ENCODE results near the gene PPP1CA.
A peak's percentile ranks its signal among the peaks of the same experiment; 100 is the strongest.

PPP1CA gene

DNA sequence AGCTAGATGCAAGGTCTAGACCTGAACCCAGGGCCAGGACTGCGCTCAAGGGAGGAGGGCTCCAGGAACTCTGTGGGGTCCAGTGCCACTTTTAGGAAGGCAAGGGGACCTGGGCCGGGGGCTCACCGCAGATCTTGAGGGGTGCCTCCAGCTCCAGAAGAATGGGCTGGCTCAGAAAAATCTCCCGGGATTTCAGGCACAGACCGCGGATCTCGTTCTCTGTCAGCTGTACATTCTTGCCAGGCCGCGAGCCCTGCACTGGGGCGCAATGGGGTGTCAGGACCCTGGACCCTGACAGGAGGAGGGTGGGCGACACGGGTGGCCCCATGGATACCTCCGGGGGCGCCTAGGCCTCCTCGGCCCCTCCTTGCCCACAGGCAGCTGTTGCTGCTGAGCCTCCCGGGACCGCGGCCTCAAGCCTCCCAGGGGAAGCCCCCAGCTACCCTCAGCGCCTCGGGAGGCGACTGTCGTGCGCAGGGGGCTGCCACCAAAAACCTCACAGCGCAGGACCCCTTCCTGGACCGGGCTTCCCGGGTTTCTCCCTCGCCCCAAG is 640 bp downstream of the PPP1CA start:
- no peak for DNase-seq

DNA sequence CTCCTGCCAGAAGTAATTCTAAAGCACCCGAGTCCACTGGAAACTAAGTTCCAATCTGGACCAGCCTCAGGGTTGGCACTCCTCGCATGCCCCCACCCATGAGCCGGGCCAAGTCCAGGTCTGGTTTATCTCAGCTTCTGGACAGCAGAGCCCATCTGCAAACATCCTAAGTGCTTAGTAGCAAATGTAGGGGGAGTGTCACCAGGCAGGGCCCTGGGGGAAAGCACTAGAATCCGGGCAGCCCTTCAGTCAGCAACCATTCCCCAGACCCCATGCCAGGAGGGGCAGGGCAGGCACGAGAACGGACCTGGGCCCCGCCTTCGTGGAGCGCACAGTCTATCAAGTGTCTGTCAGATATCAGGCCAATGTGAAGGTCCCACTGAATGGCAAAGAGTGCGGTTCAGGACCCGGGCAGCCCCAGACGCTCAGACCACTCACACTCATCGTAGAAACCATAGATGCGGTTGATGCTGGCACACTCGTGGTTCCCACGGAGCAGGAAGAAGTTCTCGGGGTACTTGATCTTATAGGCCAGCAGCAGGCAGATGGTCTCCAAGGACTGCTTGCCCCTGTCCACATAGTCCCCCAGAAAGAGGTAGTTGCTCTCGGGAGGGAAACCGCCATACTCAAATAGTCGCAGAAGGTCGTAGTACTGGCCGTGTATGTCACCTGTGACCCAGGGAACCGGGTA is 1.3 kb downstream of the PPP1CA start:
- DNase-seq: no peak

DNA sequence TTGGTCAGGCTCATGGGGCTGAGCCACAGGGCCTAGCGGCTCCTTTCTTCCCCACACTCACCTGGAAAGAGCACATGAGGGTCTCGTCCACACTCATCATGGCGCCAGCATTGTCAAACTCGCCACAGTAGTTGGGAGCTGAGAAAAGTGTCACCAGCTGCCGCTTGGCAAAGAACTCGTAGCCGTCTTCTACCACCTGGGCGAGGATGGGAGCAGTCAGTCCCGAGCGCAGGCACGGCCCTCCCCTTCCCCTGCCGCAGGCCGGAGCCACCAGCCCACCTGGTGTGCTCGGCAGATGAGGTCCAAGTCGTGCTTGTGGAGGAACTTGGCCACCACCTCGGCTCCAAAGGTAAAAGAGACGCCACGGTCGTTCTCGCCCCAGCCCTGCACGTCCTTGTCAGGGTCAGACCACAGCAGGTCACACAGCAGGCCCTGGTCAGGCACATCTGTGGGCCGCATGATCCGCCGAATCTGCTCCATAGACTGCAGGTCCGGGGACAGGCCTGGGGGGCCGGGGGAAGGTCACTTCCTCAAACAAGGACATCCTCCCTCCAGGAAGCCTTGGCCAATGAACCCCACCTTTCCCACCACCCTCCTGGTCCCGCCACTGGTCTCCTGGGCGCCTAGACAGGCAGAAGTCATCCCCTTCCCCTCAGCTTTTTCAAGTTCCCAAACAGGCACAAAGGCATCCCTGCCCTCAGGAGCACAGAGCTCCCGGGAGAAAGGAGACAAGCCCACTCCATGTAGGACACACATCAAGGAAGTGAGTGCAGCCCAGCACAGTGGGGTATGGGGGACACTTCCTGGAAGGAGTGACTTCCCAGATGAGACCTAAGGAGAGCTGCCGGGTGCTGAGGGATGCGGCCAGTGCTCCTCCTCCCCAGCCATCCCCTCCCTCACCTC is 2.7 kb downstream of the PPP1CA start:
- no peak for DNase-seq

DNA sequence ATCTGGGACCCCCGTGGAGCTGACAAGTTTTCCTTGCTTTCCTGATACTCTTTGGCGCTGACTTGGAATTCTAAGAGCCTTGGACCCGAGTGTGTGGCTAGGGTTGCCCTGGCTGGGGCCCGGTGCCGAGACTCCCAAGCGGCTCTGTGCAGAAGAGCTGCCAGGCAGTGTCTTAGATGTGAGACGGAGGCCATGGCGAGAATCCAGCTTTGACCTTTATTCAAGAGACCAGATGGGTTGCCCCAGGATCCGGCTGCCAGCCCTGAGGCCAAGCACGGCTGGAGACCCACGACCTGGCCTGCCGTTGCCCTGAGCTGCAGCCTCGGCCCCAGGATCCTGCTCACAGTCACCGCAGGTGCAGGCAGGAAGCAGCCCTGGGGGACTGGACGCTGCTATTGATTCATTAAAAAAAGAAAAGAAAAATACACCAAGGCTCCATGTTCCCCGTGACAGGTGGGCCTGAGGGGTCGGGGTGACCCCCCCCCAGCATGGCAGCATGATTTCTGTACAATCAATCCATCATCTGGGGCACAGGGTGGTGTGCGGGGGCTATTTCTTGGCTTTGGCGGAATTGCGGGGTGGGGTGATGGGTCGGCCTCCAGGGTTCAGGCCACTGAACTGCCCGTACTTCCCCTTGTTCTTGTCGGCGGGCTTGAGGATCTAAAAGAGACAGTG is 3.5 kb downstream of the PPP1CA start:
- no peak for DNase-seq

- no peak for DNase-seq
These were observed 4.1 kb downstream of the PPP1CA start for GRCh38 chr11:67397536-67397935.

- no peak for DNase-seq
These were observed 4.9 kb downstream of the PPP1CA start for GRCh38 chr11:67396587-67397389.

- DNase-seq: no peak
These were observed 5.4 kb downstream of the PPP1CA start for GRCh38 chr11:67396259-67396581.

- no peak for DNase-seq
These were observed 6.0 kb downstream of the PPP1CA start for GRCh38 chr11:67395555-67396258.

- no peak for DNase-seq
These were observed 7.7 kb downstream of the PPP1CA start for GRCh38 chr11:67393990-67394389.

DNA sequence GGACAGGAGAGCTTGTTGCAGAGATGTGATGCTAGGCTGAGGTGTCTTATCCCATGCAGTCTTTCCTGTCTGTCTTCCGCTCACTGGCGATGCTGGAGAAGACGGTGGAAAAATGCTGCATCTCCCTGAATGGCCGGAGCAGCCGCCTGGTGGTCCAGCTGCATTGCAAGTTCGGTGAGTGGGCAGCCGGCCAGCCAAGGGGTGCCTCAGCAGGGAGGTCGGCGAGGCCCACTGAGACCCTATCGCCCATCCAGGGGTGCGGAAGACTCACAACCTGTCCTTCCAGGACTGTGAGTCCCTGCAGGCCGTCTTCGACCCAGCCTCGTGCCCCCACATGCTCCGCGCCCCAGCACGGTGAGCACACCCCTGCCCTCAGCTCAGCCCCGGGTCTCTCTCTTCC is 8.2 kb downstream of the PPP1CA start:
- no peak for DNase-seq

DNA sequence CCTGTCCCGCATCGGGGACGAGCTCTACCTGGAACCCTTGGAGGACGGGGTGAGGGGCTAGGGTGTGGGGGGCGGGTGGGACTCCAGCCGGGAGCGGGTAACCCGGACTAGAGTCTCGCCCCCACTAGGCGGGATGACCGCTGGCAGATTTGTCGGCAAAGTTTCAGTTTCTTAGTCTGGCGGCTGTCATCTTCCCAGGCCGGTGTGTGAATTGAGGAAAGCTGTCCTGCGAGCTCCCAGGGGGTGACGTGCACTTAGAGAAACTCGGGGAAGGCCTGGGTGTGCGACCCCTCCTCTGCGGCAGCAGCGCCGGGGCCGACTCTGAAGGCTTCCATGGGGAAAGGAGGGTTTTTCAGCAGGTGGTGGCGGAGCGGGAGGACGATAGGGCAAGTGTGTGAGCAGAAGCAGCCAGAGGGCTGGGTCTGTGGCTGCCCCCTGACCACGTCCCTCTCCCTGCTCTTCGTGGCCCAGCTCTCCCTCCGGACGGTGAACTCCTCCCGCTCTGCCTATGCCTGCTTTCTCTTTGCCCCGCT is 9.4 kb downstream of the PPP1CA start:
- no peak for DNase-seq

DNA sequence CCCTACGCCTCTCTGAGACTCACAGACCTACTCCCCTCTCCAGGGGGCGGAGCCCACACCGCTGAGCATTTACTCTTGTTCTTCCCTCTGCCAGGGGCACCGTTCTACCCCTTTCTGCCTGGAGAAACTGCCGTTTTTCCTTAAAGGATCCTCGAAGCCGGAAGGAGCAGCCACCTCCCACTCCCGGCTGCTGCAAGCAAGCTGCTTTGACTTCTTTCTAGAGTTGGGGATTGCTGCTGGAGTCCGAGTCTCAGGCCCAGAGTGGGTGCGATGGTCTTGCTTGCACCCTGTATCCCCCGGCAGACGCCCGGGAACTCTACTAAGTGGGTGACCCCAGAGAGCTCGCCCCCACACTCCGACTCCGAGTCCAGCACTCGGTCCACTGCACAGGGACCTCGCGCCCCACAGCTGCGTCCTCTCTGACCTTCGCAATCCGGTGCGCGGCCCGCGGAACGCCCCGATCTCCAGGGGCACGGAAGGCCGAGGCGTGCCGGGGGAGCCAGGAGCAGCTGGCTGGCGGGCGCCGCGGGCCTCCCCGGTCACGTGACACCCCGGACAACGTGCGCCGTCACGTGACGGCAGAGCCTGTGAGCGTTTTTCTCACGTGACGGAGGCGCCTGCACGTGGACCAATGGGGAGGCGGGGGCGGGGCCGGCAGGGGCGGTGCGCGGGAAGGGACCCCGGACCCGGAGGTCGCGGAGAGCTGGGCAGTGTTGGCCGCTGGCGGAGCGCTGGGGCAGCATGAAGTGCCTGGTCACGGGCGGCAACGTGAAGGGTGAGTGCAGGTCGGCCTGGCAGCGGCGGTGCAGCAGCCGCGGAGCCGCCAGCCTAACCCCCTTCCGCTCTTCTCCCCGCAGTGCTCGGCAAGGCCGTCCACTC is 10.1 kb downstream of the PPP1CA start, which contains the start of gene RAD9A:
TSS of gene RAD9A (plus strand) at position 683 of the 879 bp plus-strand sequence. CDS start at position 742, 59 bp downstream.
- DNase-seq: peak; percentile 92

DNA sequence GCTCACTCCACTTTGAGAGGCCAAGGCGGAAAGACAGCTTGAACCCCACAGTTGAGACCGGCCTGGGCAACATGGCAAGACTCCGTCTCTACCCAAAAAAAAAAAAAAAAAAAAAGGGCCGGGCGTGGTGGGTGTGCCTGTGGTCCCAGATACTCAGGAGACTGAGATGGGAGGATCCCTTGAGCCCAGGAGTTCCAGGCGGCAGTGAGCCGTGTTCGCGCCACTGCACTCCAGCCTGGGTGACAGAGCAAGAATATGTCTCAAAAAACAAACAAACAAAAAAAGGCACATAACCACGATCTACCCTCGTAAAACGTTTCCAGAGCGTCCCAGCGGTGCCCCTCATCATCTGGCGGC is 10.7 kb downstream of the PPP1CA start:
- no peak for DNase-seq

DNA sequence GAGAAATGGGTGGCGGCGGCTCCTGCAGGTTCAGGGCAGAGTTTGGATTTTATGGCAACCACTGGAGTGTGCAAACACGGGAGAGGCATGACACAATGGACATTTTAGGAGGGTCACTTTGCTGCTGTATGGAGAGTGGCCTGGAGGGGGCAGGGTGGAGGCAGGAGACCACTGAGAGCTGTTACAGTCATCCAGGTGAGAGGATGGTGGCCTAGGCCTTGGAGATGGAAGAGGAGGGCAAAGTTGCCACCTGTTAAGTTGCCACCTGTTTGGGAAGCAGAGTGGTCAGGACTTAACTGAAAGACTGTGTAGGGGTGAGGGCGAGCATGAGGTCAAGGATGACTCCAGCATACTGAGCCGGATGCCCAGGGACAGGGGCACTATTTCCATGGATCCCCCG is 12.2 kb downstream of the PPP1CA start:
- peak; percentile 53 for DNase-seq

GRCh38 chr11:67387518-67387917 is 14.1 kb downstream of the PPP1CA start:
- DNase-seq: no peak

DNA sequence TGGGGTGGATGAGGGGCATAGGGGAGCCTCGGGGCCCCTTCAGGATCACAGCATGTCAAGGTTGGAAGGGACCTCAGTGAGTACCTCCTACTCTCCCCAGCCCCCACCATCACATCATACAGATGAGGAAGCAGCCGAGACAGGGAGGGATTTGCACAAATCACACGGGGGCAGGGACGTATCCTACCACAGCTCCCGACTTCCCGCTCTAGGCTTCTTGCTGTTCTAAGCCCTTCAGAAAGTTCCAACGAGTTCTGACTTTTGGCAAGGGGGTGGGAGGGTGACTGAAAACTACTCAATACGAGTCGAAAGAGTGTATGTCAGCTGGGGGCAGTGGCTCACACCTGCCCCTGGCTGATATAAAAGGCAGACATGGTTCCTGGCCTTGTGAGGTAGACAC is 14.6 kb downstream of the PPP1CA start:
- no peak for DNase-seq

DNA sequence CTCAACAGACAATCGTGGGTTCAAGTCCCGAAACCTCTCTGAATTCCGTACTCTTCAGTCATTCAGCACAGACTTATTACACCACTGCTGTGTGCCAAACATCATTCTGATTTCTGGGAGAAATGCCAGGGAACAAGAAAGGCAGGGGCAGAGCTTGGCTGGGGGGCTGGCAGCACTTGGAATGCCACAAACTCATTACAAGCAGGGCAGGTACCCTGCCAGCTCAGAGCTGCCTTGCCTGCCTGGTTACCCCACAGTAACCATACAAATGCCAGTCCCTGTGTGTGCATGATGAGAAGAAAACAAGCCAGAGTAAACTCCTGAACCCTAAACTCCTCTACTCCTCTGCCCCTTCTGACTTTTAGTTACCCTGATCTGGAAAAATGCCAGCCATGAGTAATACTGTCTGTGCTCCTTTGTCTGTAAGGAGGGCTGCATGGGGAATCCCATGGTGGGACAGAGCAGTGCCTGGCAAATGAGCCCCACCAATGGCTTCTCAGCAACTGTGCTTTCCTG is 16.7 kb downstream of the PPP1CA start:
- no peak for DNase-seq

- peak; percentile 84 for DNase-seq
These were observed 19.2 kb downstream of the PPP1CA start for GRCh38 chr11:67382276-67383136.

DNA sequence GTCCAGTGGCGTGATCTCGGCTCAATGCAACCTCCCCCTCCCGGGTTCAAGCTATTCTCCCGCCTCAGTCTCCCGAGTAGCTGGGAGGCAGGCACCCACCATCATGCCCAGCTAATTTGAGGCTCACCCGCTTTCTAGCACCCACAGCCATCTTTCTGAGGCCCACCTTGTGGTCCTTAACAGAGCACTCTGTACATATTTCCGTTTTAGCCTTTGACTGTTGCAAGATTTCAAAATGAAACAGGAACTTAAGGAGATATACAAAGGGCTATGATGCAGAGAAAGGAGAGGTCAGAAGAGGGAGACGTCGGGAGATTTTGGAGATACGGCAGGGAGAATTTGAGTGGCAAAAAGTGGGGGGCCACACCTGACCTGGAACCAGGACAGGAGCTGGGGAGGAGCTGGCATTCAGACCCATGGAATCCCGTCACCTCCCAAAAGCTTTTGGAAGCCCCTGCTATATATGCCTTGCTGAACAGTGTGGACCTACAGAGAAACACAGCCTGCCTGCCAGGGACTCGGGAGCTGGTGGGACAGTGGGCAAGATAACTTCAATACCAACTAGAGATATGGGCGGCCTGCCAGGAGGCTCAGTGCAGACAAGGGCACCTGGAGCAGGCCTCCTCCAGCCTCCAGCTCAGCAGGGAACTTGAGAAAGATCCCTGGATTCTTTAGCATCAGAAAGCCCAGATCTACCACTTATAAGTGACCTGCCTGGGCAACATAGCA is 20.2 kb downstream of the PPP1CA start:
- no peak for DNase-seq

Data from stimulated activated CD4-positive, alpha-beta T cell treated with anti-CD3 and anti-CD28 coated beads, Interleukin-1b, Interleukin-23, amount 100 ng/mL, for 48 hours (primary cell).